Large intestine (tissue), 3 donors: Measurements from ENCODE around the gene PPP4C. TPM values are rescaled to one million over a fixed set of nuclear protein-coding genes. Genes with fewer than 3 reads are reported as not detected.

Experiments used
- DNase-seq, 2 donors: peaks; one replicate each; pipeline versions ENCODE4 v3.0.0 to v3.0.0-alpha.2; 2013
- H3K27ac ChIP-seq: one replicate; pipeline ENCODE4 v1.5.1; 2013; ENCODE audit warnings: low read length
- H3K27me3 ChIP-seq: 2 replicates; pipeline ENCODE4 v1.6.1; 2013; ENCODE audit warnings: low read length; ENCODE audit not compliant: control insufficient read depth, insufficient read depth
- H3K36me3 ChIP-seq: 2 replicates; pipeline ENCODE4 v1.6.1; 2013; ENCODE audit warnings: low read length; ENCODE audit not compliant: control insufficient read depth, insufficient read depth
- H3K4me1 ChIP-seq: one replicate; pipeline ENCODE4 v1.6.1; 2013; ENCODE audit warnings: low read length; ENCODE audit not compliant: control insufficient read depth, insufficient read depth
- H3K4me3 ChIP-seq: one replicate; pipeline ENCODE4 v1.5.1; 2013; ENCODE audit warnings: low read length
- H3K9me3 ChIP-seq: one replicate; pipeline ENCODE4 v1.6.1; 2013; ENCODE audit warnings: mild to moderate bottlenecking, low read depth, low read length, moderate library complexity; ENCODE audit not compliant: control insufficient read depth
- WGBS: methylation state at CpG from one replicate; pipeline ENCODE4 v1.1.5; 2013; ENCODE audit warnings: low lambda C conversion rate; ENCODE audit not compliant: insufficient coverage; 5-methylcytosine and 5-hydroxymethylcytosine counted together
- polyA plus RNA-seq: library from polyadenylated mRNA; unstranded; fragments of 120-200 nt; gene quantifications from one replicate; pipeline ENCODE4 v1.2.1, GENCODE V29; 2013

The PPP4C gene
- polyA plus RNA-seq, 1 donor, result 97.9 TPM

DNA sequence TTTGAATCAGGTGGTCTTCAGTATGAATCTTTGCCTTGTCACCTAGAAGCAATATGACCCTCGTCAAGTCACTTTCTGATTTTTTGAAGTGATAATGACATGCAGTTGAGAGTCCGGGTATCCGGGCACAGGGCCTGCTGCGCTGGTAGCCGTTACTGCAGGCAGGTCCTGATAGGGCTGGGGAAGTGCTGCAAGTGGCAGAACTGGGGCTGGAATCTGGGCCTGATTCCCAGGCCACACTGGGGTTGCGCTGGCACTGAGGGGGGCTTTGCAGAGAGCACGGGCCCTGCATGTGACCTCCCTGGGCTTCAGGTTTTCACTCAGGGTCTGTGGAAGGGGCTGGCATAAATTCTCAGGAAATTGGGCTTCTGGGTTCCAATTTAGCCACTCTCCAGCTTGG, 3.0 kb downstream of the PPP4C start:
- no peak for DNase-seq
- Histone ChIP-seq H3K36me3 (peaks cover 52% of the 10 kb centered on the region), H3K9me3 (peaks cover 3% of the 10 kb centered on the region), H3K4me1 (peaks cover 15% of the 10 kb centered on the region), H3K27ac (no peak overlapping the region), H3K27me3 (no peaks in the 10 kb centered on the region), H3K4me3 (no peak overlapping the region)
- no CpG with 5 or more reads among the region's 7 CpGs for WGBS

DNA sequence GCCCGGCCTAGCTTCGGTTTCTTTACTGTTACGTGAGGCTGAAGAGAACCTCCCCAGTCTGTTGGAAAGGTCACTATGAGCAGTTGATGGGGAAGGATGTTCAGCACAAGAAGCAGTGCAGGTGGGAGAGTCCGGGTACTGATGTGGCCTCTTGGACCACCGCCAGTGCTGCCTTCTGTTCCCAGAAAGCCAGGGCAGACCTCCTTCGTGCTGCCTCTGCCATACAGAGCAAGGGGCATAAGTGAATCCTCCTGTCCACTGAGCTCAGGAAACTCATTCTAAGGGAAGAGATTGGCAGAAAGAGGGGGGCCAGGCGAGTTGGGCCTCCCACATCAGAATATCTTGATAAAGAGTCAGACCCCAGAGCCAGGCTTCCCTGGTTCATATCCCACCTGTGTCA, 3.7 kb downstream of the PPP4C start:
- H3K9me3 ChIP-seq, result peaks cover 3% of the 10 kb centered on the region
- peaks cover 59% of the 10 kb centered on the region for H3K36me3 ChIP-seq
- H3K27me3 ChIP-seq, result no peaks in the 10 kb centered on the region
- no peak overlapping the region for H3K4me3 ChIP-seq
- DNase-seq, result no peak
- no peak overlapping the region for H3K27ac ChIP-seq
- WGBS, result no CpG with 5 or more reads among the region's 7 CpGs
- H3K4me1 ChIP-seq, result peaks cover 15% of the 10 kb centered on the region

- WGBS, result no CpG with 5 or more reads among the region's 20 CpGs
- no peaks in the 10 kb centered on the region for H3K27me3 ChIP-seq
- H3K27ac ChIP-seq, result no peak overlapping the region
- no peaks in the 10 kb centered on the region for H3K9me3 ChIP-seq
- no peak overlapping the region for H3K4me3 ChIP-seq
- no peak for DNase-seq
- peaks cover 8% of the 10 kb centered on the region for H3K4me1 ChIP-seq
- peaks cover 71% of the 10 kb centered on the region for H3K36me3 ChIP-seq
Observed at GRCh38 chr16:30082545-30083090, 6.8 kb downstream of the PPP4C start.

- no peak overlapping the region for H3K27ac ChIP-seq
- no peak overlapping the region for H3K4me3 ChIP-seq
- DNase-seq, result no peak
- no peaks in the 10 kb centered on the region for H3K9me3 ChIP-seq
- peaks cover 63% of the 10 kb centered on the region for H3K36me3 ChIP-seq
- H3K4me1 ChIP-seq, result peaks cover 5% of the 10 kb centered on the region
- no peaks in the 10 kb centered on the region for H3K27me3 ChIP-seq
- WGBS, result no CpG with 5 or more reads among the region's 24 CpGs
Observed at GRCh38 chr16:30083216-30084055, 7.6 kb downstream of the PPP4C start.

DNA sequence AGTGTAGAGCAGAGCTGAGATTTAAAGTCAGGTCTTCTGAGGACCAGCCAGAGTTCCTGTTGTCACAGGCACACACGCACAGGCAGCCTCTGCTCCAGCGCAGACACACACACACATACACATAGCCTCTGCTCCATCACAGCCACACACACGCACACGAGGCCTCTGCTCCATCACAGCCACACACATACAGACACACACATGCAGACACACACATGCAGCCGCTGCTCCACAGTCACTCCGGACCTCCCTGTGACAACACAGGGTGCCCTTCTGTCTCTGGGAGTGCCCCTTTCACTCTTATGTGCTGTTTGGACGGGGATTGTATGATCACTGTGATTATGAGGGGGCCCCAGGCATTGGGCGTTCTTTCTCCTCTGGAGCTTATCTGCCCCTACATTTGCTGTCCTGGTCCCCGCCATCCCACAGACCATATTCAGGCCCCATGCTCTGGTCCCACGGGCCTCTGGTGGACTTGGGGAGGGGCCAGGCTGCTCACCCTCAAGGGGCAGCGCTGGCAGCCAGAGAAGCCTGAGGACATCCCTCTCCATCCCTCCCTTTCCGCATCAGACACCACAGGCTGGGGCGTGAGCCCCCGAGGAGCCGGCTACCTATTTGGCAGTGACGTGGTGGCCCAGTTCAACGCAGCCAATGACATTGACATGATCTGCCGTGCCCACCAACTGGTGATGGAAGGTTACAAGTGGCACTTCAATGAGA, 8.5 kb downstream of the PPP4C start:
- H3K27ac ChIP-seq, result no peak overlapping the region
- no peak overlapping the region for H3K4me3 ChIP-seq
- H3K4me1 ChIP-seq, result peaks cover 5% of the 10 kb centered on the region
- H3K36me3 ChIP-seq, result peaks cover 58% of the 10 kb centered on the region
- H3K9me3 ChIP-seq, result no peaks in the 10 kb centered on the region
- no peak for DNase-seq
- WGBS, result no CpG with 5 or more reads among the region's 18 CpGs
- H3K27me3 ChIP-seq, result no peaks in the 10 kb centered on the region

DNA sequence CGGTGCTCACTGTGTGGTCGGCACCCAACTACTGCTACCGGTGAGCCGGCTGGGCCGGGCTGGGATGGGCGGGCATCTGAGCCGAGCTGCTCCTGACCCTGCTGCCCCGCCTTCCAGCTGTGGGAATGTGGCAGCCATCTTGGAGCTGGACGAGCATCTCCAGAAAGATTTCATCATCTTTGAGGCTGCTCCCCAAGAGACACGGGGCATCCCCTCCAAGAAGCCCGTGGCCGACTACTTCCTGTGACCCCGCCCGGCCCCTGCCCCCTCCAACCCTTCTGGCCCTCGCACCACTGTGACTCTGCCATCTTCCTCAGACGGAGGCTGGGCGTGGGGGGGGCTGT, 9.0 kb downstream of the PPP4C start:
- peaks cover 53% of the 10 kb centered on the region for H3K36me3 ChIP-seq
- no peaks in the 10 kb centered on the region for H3K9me3 ChIP-seq
- no peak for DNase-seq
- no CpG with 5 or more reads among the region's 17 CpGs for WGBS
- no peaks in the 10 kb centered on the region for H3K27me3 ChIP-seq
- no peak overlapping the region for H3K4me3 ChIP-seq
- no peak overlapping the region for H3K27ac ChIP-seq
- H3K4me1 ChIP-seq, result peaks cover 5% of the 10 kb centered on the region

GRCh38 chr16:30085247-30085646, 9.5 kb downstream of the PPP4C start:
- Histone ChIP-seq H3K27me3 (no peaks in the 10 kb centered on the region), H3K4me1 (peaks cover 5% of the 10 kb centered on the region), H3K27ac (no peak overlapping the region), H3K4me3 (no peak overlapping the region), H3K9me3 (no peaks in the 10 kb centered on the region), H3K36me3 (peaks cover 48% of the 10 kb centered on the region)
- DNase-seq, result no peak
- WGBS, result no CpG with 5 or more reads among the region's 3 CpGs

DNA sequence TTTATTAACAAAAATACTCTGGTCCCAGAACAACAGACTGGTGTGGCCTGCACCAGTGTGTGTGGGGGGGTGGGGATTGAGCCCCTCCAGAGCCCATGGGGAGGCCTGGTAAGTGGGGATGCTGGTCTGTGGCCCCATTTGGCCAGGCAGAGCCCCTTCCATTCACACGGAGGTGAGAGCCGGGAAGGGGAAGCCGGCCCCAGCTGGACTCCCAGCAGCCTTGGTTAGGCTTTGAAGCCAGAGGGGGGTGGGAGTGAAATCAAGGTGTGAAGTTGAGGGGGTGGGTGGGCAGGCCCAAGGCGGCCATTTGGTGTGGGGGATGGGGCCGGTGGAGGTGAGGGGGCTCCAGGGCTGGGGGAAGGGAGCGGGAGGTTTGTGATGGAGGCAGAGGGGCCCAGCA, 10.0 kb downstream of the PPP4C start:
- Histone ChIP-seq H3K27me3 (no peaks in the 10 kb centered on the region), H3K9me3 (no peaks in the 10 kb centered on the region), H3K4me1 (peaks cover 3% of the 10 kb centered on the region), H3K36me3 (peaks cover 46% of the 10 kb centered on the region), H3K27ac (no peak overlapping the region), H3K4me3 (no peak overlapping the region)
- WGBS, result no CpG with 5 or more reads among the region's 6 CpGs
- no peak for DNase-seq

DNA sequence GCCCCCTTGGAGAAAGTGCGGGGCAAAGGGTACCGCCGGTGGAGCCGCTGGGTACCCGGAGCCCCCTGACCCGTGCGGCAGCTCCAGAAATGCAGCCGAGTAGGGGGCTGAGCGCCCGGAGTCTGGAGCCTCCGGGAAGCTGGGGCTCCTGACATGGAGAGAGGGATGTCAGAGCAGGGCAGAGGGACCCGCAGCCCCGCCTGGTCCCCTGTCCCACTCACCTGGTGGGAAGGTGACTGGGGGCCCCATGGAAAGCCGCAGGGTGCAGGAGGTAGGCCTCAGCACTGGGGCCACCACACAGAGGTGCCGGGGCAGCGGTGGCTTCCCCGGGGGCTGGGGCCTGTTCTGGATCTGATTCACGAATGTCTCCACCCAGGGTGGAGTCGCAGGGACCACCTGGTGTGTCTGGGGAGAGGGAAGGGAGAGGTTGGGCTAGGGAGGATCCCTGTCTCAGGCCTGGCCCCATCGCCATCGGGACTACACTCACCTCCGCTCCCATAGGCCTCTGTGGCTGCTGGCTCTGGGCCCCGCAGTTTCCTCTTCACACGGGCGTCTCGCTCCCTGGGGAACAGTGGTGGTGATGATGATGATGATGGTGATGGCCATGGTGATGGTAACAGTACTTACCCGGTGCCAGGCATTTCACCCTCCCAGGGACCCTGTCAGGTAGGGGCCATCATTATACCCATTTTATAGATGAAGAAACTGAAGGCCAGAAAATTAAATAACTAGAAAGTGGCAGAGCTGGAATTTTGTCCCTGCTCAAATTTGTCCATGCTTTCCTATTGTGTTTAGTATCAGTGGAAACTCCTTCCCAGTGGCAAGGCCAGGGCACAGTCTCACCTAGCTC, 10.7 kb downstream of the PPP4C start:
- WGBS, result no CpG with 5 or more reads among the region's 27 CpGs
- Histone ChIP-seq H3K36me3 (peaks cover 41% of the 10 kb centered on the region), H3K27ac (no peak overlapping the region)

More for the DNA sequence above, 10.7 kb downstream of the PPP4C start:
- no peaks in the 10 kb centered on the region for H3K27me3 ChIP-seq
- H3K9me3 ChIP-seq, result no peaks in the 10 kb centered on the region
- peaks cover 6% of the 10 kb centered on the region for H3K4me1 ChIP-seq
- no peak overlapping the region for H3K4me3 ChIP-seq
- DNase-seq, result no peak
